Endothelial cell of umbilical vein (primary cell): ENCODE measurements around the gene HSD17B8.

Experiments used
- CTCF ChIP-seq, 2 donors: IDR thresholded peaks; 1 replicate in 1 of 2; 2 replicates in 1 of 2; pipeline ENCODE4 v1.5.1; 2011; ENCODE audit warnings: low read length in 2 of 2, mild to moderate bottlenecking in 2 of 2, moderate library complexity in 2 of 2, control low read depth in 1 of 2, inconsistent platforms in 1 of 2, low read depth in 1 of 2; ENCODE audit not compliant: insufficient read depth in 1 of 2; ENCODE audit errors: extremely low read depth in 1 of 2
- MYC ChIP-seq: IDR thresholded peaks from one replicate; pipeline ENCODE4 v1.6.1; 2011; ENCODE audit warnings: mild to moderate bottlenecking, low read depth, low read length
- POLR2A ChIP-seq: IDR thresholded peaks from 2 replicates; pipeline ENCODE4 v1.6.1; 2012; ENCODE audit warnings: low read depth, mild to moderate bottlenecking, control low read depth, low read length

- TF ChIP-seq POLR2A (no peak), CTCF (IDR thresholded peaks at IDR 0.05; ENCODE audit: extremely low read depth in 1 of 2, insufficient read depth in 1 of 2, low read depth in 1 of 2, low read length in 2 of 2) (no peak), MYC (no peak)
Observed at GRCh38 chr6:33198159-33198852, 6.1 kb upstream of the HSD17B8 start.
